ENCODE data around the gene SGPL1.
A peak's percentile ranks its signal among the peaks of the same experiment; 100 is the strongest.

SGPL1 gene

DNA sequence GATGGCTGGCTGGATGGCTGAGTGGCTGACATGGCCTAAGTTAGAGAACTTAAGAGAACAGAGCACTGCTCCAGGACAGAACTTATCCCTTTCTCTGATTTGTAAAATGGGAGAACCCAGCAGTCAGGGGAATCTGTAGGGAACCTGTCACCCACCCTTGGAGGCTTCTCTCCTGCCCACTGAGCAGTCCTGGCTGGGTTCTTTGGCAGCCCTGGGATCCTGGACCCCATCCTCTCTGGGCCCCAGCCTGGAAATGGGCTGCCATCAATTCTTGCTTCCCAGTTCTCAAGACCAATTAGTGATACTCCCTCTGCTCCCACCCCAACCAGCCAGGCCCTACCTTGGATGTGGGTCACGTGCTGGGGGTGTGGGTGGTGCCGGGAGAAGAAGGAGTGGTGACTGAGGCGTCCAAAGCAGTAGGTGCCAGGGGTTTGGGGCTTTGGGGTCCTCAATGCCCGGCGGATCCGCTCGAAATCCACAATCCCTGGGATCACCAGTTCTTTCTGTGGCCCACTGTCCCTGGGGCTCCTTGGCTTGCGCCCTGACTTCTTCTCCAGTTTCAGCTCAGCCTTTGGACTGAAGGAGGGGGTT, 34.2 kb upstream of the SGPL1 start:
- DNase-seq = no peak

DNA sequence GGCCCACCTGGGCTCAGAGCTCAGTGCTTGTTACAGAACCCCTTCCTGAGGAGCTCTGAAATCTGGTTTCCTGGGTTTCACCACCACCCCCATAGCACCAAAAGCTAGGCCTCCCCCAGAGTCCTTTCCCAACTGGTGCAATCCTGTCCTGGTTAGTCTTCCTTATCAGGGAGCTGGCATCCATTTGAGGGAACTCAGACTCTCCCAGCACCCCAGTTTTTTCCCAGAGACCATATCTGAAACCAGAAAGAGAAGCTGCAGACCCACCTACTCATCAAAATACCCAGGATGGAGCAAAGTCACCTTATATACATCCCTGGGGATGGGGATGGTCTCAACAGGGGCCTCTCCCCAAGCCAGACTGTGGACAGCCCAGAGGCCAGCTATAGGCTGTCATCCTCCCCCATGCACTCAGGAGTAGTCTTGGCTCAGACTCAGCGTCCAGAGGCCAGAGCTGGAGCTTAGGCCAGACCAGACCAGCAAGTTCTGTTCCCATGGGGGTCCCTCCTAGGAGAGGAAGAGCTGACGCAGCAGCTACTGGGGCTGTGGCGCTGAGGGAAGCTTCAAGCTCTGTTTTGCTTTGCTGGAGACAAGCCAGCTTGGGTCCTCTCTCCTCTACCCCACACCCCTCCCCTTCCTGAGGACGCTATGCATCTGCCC, 33.5 kb upstream of the SGPL1 start:
- DNase-seq = no peak

DNA sequence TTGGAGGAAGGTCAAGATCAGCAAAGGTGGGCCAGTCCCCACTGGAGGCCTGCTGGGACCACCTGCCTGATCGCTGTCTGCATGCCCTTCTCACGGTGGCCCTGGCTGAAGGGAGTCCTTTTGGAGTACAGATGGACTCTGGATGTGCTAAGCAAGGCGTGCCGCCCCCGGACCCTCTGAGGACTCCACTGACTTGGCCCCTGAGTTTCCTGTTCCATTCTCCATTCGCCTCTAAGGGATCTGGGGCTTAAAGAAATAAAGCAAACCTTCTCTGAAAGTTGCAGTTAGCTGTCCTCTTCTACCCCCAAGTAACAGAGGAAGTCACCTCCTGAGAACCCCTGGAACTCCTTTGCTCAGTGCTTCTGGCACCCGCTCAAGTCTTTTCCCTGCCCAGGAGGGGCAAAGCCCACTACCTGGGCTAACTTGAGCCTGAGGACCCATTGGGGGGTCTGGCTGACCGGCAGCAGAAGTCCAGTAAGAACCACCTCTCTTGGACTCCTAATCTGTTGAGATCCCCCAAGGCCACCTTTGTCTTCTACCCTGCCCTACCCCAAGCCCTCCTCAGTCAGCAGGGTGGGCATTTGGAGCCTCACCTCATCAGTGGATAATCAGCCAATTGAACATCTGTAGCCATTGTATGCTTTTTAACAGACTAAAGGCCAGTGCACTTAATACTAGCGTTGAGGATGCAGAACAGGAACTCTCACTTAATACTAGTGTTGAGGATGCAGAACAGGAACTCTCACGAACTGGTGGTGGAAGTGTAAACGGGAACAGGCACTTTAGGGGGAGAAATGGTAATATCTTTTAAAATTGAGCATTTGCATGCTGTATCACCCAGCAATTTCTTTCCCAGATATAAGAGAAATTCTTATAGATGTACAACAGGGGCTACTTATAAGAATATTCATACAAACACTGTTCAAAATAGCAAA, 32.7 kb upstream of the SGPL1 start:
- no peak for DNase-seq

DNA sequence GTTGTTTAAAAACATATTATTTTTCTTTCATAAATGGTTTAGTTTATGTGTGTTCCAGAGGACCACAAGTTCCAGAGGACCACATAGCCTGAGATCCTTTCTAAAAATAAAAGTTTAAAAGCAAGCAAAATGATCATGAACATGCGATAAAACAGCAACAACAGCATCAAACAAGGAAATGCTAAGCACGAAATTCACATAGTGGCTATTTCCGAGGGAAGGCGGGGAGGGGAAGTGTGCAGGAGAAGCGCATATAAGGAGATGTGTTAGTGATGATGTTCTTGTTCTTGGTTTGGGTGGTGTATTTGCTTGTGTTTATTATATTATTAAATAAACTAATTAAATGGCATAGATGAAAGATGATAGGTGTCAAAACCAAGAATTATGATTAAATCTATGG, 31.7 kb upstream of the SGPL1 start:
- DNase-seq = no peak

DNA sequence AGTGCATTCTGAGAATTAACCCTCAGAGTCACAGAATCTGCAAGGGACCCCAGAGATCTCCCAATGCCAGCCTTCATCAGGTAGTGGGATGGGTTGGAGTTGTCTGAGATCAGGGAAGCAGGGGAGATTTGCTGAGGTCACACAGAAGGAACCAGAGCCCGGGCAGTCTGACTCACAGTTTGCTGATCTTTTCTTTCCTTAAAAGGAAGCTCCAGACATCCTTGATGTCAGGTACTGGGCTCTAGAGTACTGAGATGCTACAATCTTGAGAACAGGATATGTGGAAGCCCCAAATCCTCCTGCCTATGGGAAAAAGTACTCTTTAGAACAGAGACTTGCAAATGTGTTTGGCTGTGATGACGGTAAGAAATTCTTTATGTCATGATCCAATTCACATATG, 31.3 kb upstream of the SGPL1 start:
- no peak for DNase-seq

DNA sequence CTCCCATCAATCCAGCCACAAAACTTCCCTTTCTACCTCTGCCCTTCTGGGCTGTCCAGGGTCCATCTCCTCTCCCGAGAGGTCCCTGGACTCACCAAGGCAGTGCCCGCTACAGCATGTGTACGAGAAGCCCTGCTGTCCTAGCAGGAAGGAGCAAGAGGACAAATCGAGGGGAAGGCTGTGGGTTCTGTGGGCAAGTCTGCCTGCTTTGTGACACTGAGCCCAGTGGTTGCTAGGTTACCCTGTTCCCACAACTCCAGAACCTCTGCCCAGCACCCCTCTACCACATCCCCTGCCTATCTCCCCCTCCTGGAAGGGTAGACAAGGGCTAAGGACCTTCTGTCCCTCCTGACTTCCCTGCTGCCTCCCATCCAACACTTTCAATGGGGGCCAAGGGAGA, 30.6 kb upstream of the SGPL1 start, which contains the start of gene TBATA:
TBATA (minus strand) TSS at position 188 of the 400 bp plus-strand sequence. CDS start 1,998 bp downstream, outside the sequence.
- peak; percentile 6 for DNase-seq

DNA sequence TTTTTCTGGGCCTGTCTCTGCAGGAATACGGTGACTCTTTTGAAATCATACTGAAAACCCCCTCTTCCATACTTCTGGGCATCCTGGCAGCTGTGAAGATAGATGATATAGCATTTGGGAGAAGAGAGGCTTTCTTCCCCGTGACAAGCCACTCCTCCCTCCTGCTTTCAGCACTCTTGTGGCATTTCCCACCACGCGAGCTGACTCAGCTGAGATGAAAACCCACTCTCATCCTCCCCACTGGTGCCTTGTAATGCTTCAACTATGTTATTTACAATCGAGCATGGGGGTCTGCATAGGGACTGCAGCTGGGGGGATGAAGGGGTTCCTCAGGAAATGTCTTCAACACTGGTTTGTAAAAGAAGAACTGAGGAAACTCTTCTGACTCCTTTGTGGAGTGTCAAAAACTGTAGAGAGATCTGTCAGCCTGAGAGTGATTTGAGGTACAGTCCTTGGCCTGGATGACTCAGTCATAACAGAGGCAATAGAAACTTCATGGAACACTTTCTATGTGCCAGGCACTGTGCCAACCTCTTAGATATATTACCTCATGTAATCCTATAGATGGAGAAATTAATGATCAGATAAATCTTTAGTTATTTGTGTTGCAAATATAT, 28.8 kb upstream of the SGPL1 start:
- peak; percentile 29 for DNase-seq

DNA sequence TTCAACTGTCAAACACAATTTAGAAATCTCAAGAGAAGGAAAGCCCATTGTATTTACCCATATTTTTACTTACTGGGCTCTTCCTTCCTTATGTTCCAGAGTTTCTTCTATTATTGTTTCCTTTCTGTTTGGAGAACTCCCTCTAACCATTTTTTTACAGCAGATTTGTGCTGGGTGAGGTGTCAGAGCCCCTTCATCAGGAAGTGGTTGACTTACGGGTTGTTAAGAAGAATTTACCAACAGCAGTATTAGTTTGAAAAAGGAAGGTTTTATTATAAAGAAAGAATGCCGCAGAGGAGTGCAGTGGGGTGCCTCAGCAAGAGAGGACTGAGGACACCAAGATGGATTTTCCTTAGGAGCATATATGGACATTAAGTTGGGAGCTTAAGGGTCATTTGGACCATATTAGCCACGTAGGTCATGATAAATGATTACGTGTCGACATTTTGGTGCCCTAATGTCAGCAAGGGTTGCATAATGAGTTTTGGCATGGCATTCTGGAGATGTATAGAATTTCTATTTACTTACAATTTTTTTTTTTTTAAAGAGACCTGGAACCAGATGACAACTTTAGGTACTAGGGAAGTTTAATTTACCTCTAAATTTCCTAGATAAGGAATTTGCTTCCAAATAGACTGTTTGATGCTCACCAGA, 24.2 kb upstream of the SGPL1 start:
- DNase-seq = no peak

DNA sequence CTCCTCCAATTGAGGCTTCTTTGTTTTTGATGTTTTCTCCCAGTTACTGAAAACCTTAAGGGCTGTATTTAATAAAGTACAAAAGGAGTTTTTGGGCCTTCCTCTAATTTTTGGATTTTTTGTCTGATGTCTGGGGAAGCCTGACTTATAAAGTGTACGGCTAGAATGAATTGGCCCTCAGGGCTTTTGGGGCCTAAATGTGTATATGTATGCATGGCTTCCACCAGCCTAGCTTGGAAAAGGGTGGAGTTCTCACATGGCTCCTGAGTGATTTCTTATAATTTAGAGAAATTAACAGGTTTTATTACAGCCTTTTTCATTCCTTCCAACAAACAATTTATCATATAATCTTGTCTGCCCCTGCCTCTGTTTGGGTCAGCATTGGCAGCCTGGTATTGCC, 20.1 kb upstream of the SGPL1 start:
- DNase-seq = no peak

DNA sequence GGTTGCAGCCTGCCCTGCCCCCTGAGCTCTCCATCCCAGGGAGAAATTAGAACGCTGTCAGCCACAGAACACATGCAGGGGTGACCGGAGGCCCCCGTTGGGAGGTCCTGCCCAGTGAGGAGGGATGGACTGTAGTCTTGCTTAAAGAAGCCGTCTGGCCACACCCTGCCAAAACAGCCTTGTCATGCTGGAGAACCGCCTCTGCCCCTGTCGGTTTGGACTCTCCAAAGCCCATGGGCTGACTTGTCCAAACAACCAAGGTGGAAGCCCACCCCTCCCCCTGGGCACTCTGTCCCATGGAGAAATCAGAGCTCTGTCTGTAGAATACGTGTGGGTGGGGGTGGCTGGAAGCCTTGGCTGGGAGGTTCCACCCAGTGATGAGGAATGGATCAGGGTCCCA, 17.9 kb upstream of the SGPL1 start:
- DNase-seq = no peak

DNA sequence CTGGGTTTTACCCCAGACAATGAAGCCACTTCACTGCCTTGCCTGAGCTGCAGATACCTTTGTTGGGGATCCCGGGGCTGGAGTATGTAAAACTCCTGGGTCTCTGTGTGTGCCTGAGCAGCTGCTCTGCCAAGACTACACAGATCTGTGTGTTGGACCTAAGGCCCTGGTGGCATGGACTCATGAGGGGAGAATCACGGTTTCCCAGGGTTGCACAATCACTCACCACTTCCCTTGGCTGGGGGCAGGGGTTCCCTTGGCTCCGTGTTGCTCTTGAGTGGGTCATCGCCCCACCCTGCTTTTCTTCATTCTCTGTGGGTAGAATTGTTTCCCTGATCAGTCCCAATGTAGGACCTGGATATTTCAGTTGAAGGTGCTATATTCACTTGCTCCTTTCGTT, 16.6 kb upstream of the SGPL1 start:
- DNase-seq = no peak

DNA sequence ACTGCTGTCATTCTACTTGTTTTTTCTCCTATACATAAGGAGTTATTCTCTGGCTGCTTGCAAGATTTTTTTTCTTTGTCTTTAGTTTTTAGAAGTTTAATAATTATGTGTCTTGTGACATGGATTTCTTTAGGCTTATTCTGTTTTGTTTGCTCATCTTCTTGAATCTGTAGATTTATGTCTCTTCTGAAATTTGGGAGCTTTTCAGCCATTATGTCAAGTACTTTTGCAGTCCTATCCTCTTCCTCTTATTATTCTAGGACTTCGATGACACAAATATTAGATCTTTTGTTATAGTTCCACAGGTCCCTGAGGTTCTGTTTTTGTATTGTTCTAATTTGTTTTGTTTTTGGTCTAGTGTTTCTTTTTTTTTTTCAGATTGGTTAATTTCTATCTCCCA, 13.9 kb upstream of the SGPL1 start:
- no peak for DNase-seq

DNA sequence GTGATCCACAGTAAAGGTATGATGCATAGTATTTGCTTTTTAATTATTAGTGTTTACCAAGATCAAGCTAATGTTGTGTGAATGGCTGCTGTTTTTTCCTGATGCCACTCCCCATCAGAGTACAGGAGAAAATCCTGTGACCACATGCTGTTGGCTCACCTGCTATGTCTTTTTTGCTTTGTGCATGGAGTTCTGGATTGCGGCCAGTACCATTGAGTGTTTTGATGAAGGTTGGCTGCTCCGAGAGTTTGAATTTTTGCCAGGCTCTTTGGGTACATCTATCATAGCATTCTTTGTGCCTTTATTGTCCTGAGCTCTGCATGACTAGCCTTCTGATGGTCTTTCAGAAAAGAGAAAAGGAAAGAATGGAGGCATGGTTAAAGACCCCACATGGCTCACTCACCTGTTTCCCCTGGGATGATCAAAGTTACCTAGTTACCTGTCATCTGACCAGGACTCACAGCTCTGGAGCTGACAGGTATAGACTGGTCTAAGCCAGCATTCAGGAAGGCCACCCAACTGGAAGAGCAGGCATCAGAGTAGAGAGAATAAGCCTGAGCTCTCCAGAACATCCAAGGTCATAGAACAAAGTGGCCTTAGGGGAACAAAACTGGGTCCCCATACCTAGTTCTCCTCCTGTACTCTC, 11.8 kb upstream of the SGPL1 start:
- DNase-seq = no peak

DNA sequence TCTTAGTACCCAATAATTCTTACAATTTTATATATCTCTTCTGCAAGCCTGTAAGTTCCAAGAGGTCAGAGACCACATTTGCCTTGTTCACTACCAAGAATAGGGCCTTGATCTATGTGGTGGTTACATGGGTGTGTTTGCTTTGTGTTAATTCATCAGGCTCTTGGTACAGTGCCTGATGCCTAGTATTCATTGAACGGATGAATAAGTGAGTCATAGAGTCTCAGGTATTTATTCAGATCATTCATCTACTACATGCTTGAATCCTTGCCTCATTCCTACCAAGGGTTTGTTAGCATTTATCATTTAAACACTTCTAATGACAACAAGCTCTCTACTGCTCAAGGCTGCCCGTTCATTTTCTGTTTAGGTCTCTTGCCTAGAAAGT, 11.3 kb upstream of the SGPL1 start:
- DNase-seq = no peak

DNA sequence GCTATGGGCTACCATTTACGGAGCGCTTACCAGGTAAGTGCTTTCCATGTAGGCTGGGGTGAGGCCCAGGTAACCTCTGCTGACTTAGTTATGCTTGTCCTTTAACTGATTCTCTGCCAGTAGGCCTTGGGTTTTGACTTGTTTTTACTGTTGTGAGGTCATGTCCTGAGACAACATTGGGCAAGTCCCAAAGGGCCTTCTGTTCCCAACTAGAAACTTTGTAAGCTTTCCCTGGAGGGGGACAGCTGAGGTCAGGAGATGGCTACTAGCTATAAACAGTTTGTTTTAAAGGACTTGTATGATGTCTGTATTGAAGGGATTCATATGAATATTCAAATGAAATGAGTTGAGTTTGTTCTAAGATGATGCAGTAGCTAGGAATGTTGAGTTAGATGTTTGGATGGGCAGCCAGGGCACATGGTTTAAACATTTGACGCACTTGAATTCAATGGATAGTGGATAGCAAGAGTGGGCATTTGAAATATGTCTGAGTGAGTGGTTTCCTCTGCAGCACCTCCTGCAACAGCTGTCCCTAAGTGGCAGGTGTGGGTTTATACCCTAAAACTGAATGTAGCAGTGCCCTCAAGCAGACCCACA, 10.0 kb upstream of the SGPL1 start:
- DNase-seq = no peak

DNA sequence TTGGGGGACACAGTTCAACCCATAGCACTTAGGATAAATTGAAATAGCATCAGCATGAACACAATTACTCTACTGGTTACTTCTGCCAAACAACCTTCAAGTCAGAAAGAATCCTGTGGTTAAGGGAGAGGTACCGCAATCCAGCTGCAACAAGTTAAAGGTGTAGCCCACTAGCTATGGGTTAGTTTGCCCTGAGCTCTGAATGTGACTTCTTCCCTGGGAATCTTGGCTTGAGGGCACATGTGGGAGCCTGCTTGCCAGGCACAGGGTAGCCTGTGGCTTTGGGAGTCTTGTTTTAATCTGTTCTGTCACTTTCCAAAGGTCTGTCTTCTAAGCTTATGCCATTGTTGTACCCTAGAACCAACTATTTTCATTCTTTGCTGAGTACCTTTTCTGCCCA, 8.9 kb upstream of the SGPL1 start:
- DNase-seq = no peak

DNA sequence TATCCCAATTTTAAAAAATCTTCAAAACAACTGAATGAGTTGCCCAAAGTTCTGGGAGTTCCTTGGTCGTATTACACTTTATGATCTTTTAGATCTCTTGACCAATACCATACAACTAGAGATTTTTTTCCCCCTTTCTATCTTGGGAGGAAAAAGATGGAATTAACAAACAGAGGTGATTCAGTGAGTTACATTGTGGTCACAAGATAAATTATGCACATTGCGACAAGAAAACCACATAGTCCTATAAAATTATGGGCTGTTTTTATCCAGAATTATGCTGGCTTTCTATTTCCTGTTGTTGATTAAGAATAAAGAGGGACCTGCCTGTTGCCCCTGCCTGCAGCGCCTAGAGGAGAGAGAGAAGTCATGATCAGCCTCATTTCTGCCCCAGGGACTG, 8.2 kb upstream of the SGPL1 start:
- no peak for DNase-seq

DNA sequence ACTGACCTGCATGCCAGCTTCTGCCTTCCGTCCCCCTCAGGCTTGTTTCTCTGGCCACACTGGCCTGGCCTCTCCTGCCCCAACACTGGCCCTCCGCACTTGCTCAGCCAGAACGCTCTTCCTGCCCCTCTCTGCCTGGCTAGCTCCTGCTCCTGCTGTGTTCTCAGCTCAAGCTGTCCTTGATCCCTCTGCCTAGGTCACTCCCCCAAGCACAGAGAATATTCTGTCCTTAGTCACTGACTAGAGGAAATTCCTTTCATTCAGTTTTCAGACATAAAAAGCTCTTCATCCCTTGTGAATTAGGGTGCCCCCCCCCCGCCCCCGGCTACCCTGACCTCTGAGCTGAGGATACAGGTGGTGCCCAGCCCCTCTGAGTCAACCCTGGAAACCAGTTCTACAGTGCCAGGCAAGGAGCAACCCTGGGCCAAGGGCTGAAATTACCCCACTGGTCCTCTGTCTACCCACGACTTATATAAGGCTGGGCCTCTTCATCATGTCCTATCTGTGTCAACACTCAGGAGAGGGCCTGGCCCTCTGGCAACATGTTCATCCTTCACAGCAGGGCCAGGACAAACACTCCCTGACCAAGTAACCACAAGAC, 6.6 kb upstream of the SGPL1 start:
- no peak for DNase-seq

DNA sequence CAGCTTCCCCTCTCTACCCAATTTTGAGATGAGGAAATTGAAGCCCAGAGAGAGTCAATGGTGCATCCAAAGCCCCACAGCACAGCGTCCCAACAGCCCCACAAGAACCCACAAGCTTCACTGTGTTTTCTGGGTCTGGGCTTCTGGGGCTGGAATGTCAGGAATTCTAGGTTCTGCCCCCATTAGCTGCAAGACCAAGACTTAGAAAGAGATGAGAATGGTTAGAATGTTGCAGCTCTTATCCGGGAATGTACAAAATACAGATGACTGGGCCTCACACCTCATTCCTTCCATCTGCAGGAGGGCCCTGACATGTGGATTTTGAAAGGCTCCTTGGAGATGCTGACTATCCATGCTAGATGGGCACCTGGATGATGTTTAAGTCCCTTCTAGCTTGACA, 6.0 kb upstream of the SGPL1 start:
- DNase-seq = no peak

DNA sequence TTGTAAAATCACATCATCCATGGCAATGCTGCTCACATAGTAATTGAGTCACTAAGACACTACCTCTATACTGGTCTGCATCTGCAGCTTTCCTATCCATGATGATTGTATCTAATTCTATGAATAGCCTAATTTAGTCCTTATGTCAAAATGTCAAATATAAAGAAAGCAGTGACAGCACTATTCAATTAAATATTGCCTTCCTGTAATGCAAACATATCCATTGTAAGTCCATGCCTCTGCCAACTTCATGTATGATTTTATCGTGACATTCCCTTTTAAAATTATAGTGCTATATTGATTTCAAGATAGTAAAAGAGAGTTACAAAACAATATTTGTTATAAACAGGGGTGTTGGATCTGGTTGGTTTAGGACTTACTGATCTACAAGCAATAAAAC, 4.8 kb upstream of the SGPL1 start:
- DNase-seq = no peak

DNA sequence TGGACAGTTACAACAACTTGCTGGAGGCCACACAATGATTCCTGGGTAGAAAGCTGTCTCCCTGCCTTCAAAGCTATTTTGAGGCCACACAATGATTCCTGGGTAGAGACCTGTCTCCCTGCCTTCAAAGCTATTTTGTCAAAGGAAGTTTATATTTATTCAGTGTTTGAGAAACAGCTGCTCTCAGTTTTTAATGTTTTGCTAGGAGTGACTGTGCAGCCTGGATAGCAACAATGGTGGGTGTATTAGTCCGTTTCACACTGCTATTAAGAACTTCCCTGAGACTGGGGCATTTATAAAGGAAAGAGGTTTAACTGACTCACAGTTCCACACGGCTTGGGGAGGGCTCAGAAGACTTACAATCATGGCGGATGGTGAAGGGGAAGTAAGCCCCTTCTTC, 3.9 kb upstream of the SGPL1 start:
- DNase-seq = no peak

DNA sequence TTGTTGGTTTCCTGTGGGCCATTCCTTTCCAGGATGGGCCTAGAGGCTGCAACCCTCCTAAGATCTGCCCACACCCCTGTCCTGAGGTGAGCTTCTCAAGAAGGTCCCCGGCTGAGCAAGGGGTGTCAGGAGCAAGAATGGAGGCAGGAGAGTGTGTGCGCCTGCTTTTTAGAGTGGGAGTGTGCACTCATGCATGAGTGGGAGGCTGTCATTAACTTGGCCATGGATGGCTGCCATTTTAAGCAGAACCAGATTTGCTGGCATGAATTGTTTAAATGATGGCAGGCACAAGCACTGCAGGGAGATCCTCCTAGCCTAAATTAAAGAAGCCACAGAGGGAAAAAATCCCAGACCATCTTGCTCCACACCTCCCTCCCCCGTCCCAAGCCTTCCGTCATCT, 2.9 kb upstream of the SGPL1 start:
- no peak for DNase-seq

All from activated CD4-positive, alpha-beta T cell treated with anti-CD3 and anti-CD28 coated beads, Interleukin-10, Interleukin-2, amounts not matched to agents 100 ng/mL and 50 ng/mL, durations not matched to agents 16 hours and 8 hours (primary cell).